ENCODE measurements around the gene TMPRSS11A. TPM values are rescaled to one million over a fixed set of nuclear protein-coding genes. Genes with fewer than 3 reads are reported as not detected.

TMPRSS11A gene
- total RNA-seq, 1 donor from 2014 or later, result not detected

DNA sequence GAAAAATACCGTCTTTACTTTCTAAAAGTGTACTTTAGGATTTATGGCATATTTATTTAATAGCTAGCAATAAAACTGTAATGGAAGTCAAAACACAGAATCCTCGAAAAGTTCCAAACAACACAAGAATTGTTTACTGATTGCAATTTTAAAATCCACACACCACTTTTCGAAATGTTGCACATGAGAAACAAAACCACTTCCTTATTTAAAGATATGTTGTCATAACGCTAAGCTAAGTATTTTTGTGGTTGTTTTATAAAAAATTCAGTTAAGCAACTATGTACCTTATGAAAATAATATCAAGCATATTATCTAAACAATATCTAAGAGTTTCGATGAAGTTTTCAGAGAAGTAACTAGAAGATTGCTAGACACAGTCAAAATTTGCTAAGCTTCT is 79.8 kb downstream of the TMPRSS11A start:
- Mint-ChIP-seq H3K27ac (no peak overlapping the region), H3K4me1 (ENCODE audit: low read depth) (no peaks in the 10 kb centered on the region), H3K4me3 (ENCODE audit: low read depth) (no peak overlapping the region), H3K9me3 (no peaks in the 10 kb centered on the region), H3K27me3 (ENCODE audit: low read depth) (peaks cover 4% of the 10 kb centered on the region), H3K36me3 (ENCODE audit: low read depth) (no peaks in the 10 kb centered on the region)
- no peak for DNase-seq (ENCODE audit: low spot score)
- intact Hi-C loops (cut with micrococcal nuclease), result no loop called here

DNA sequence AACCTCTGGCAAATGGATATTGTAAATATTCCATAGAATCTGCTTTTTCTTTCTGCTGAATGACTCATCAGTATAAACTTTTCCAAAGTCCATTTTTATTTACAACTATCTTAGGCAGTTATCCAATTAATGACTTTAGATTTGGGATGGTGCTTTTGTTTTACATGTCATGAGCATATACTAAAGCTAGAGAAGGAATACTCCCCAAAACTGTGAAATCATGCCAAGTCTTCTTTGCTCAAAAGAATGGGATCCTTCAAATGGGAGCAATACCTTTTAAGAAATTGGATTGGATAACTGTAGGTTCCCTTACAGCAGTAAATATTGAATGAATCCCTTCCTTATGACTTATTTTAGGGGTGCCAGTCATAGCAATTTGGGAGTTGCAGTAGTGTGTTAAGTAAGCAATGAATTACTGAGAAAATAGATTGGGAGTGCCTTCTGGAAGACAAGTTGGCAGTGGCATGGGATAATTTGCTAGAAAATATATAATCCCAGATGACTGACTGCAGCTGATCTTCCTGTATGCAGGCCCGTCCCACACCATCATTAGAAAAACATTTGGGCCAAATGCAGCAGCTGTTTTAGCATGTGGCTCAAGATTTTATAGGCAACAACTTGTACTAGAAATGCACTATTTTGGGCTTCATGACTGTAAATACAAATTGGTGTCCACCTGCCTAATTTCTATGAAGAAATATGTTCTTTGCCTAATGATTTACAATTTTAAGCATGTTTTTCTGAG is 82.3 kb downstream of the TMPRSS11A start:
- Mint-ChIP-seq H3K36me3 (ENCODE audit: low read depth) (no peaks in the 10 kb centered on the region), H3K27me3 (ENCODE audit: low read depth) (peaks cover 4% of the 10 kb centered on the region), H3K4me1 (ENCODE audit: low read depth) (no peaks in the 10 kb centered on the region), H3K4me3 (ENCODE audit: low read depth) (no peak overlapping the region), H3K27ac (no peak overlapping the region), H3K9me3 (no peaks in the 10 kb centered on the region)
- no peak for DNase-seq (ENCODE audit: low spot score)
- intact Hi-C loops (cut with micrococcal nuclease), result no loop called here

DNA sequence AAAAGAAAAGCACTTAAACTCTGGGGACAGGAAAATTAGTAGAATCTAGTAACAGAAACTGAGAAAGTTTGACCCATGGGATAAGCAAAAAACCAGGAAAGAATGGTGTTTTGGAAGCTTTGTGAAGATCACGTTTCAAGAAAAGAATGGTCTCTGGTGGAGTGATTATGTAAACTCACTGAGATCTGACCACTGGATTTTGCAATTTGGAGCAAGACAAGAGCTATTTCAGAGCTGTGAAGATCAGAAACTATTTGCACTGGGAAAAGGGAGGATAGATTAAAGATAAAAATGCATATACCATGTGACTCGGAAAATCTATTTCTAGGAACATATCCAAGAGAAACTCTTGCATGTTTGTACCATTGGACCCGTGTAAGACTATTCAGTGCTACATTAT is 83.8 kb downstream of the TMPRSS11A start:
- intact Hi-C loops (cut with micrococcal nuclease), result no loop called here
- no peaks in the 10 kb centered on the region for H3K36me3 Mint-ChIP-seq (ENCODE audit: low read depth)
- peaks cover 4% of the 10 kb centered on the region for H3K27me3 Mint-ChIP-seq (ENCODE audit: low read depth)
- no peaks in the 10 kb centered on the region for H3K4me1 Mint-ChIP-seq (ENCODE audit: low read depth)
- DNase-seq (ENCODE audit: low spot score), result no peak
- no peak overlapping the region for H3K27ac Mint-ChIP-seq
- no peaks in the 10 kb centered on the region for H3K9me3 Mint-ChIP-seq
- H3K4me3 Mint-ChIP-seq (ENCODE audit: low read depth), result no peak overlapping the region

GRCh38 chr4:67877086-67877485 is 86.2 kb downstream of the TMPRSS11A start:
- H3K9me3 Mint-ChIP-seq, result no peaks in the 10 kb centered on the region
- DNase-seq (ENCODE audit: low spot score), result no peak
- H3K27ac Mint-ChIP-seq, result no peak overlapping the region
- peaks cover 2% of the 10 kb centered on the region for H3K27me3 Mint-ChIP-seq (ENCODE audit: low read depth)
- no peaks in the 10 kb centered on the region for H3K4me1 Mint-ChIP-seq (ENCODE audit: low read depth)
- H3K4me3 Mint-ChIP-seq (ENCODE audit: low read depth), result no peak overlapping the region
- intact Hi-C loops (cut with micrococcal nuclease), result no loop called here
- no peaks in the 10 kb centered on the region for H3K36me3 Mint-ChIP-seq (ENCODE audit: low read depth)

GRCh38 chr4:67874986-67875385 is 88.3 kb downstream of the TMPRSS11A start:
- Mint-ChIP-seq H3K36me3 (ENCODE audit: low read depth) (no peaks in the 10 kb centered on the region), H3K4me1 (ENCODE audit: low read depth) (no peaks in the 10 kb centered on the region), H3K27me3 (ENCODE audit: low read depth) (peaks cover 2% of the 10 kb centered on the region), H3K27ac (no peak overlapping the region), H3K9me3 (no peaks in the 10 kb centered on the region), H3K4me3 (ENCODE audit: low read depth) (no peak overlapping the region)
- intact Hi-C loops (cut with micrococcal nuclease), result loop anchor here (5.0 kb wide), 1 partner anchor 302 kb away; no protein-coding TSS in a partner anchor
- DNase-seq (ENCODE audit: low spot score), result no peak

GRCh38 chr4:67873116-67873515 is 90.2 kb downstream of the TMPRSS11A start:
- intact Hi-C loops (cut with micrococcal nuclease), result loop anchor here (5.0 kb wide), 1 partner anchor 304 kb away; no protein-coding TSS in a partner anchor
- no peak for DNase-seq (ENCODE audit: low spot score)
- Mint-ChIP-seq H3K27me3 (ENCODE audit: low read depth) (peaks cover 2% of the 10 kb centered on the region), H3K4me1 (ENCODE audit: low read depth) (no peaks in the 10 kb centered on the region), H3K9me3 (no peaks in the 10 kb centered on the region), H3K27ac (no peak overlapping the region), H3K36me3 (ENCODE audit: low read depth) (no peaks in the 10 kb centered on the region), H3K4me3 (ENCODE audit: low read depth) (no peak overlapping the region)

GRCh38 chr4:67871867-67872266 is 91.4 kb downstream of the TMPRSS11A start:
- Mint-ChIP-seq H3K9me3 (no peaks in the 10 kb centered on the region), H3K4me3 (ENCODE audit: low read depth) (no peak overlapping the region), H3K36me3 (ENCODE audit: low read depth) (no peaks in the 10 kb centered on the region), H3K27me3 (ENCODE audit: low read depth) (peaks cover 2% of the 10 kb centered on the region), H3K27ac (no peak overlapping the region), H3K4me1 (ENCODE audit: low read depth) (no peaks in the 10 kb centered on the region)
- intact Hi-C loops (cut with micrococcal nuclease), result loop anchor here (5.0 kb wide), 1 partner anchor 305 kb away; no protein-coding TSS in a partner anchor
- DNase-seq (ENCODE audit: low spot score), result no peak

DNA sequence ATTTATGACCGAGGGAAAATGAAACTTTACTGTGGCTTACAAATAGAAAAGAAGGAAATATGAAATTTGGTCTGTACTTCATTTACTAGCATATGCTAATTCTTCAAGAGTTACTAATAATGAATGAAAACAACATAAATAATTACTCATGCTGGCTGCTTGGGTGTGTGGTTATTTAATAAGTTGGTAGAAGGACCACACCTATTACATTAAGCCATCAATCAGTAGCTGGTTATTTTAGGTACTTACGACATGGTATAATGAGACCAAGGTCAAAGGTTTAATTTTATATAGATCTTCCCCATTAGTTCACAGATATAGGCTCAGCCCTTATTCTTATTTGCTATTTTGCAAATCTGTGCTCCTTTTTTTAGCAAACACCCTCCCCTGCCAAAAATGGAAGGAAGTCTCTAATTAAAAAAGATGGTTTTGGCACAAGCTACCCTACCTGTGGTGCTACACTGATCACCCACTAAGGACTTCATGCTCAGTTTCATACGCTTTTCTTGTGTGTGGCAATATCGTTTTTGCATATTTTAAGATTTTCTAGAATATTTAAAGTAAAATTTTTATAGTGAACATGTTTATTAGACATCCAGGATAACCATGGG is 93.6 kb downstream of the TMPRSS11A start:
- H3K9me3 Mint-ChIP-seq, result no peaks in the 10 kb centered on the region
- no peaks in the 10 kb centered on the region for H3K36me3 Mint-ChIP-seq (ENCODE audit: low read depth)
- H3K27me3 Mint-ChIP-seq (ENCODE audit: low read depth), result peaks cover 2% of the 10 kb centered on the region
- no peak overlapping the region for H3K27ac Mint-ChIP-seq
- no peak overlapping the region for H3K4me3 Mint-ChIP-seq (ENCODE audit: low read depth)
- H3K4me1 Mint-ChIP-seq (ENCODE audit: low read depth), result no peaks in the 10 kb centered on the region
- no peak for DNase-seq (ENCODE audit: low spot score)
- intact Hi-C loops (cut with micrococcal nuclease), result loop anchor here (5.0 kb wide), 1 partner anchor 308 kb away; no protein-coding TSS in a partner anchor

DNA sequence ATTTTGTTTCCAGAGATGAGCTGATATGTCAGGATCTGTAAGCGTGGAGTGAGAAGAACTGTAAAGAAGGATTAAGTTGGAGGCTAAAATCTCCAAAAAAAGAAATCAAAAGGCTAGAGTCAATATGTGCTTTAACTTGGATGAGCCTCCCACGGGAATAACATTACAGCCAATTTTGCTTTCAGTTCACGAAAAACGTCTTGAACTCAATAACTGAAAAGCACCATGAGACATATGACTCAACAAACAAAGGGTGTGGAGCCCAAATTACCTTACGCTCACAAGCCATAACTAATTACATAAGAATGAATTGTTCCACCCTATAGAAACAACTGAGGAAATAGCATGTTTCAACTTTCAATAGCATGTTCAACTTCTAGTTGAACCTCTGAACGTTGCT is 101.8 kb downstream of the TMPRSS11A start:
- no peak for DNase-seq (ENCODE audit: low spot score)
- Mint-ChIP-seq H3K4me1 (ENCODE audit: low read depth) (no peaks in the 10 kb centered on the region), H3K9me3 (no peaks in the 10 kb centered on the region), H3K4me3 (ENCODE audit: low read depth) (no peak overlapping the region), H3K36me3 (ENCODE audit: low read depth) (no peaks in the 10 kb centered on the region), H3K27ac (no peak overlapping the region), H3K27me3 (ENCODE audit: low read depth) (no peaks in the 10 kb centered on the region)
- intact Hi-C loops (cut with micrococcal nuclease), result no loop called here

Other genes starting within 250 kb of the TMPRSS11A start
- not detected in 2 replicates for gene GNRHR, start 209.1 kb downstream of the TMPRSS11A start, total RNA-seq
- gene TMPRSS11D, start 79.5 kb downstream of the TMPRSS11A start, total RNA-seq, result not detected in 2 replicates
- not detected in 2 replicates for gene TMPRSS11F, start 166.4 kb upstream of the TMPRSS11A start, total RNA-seq